ENCODE data around the gene TSHZ2.

TSHZ2 gene

GRCh38 chr20:53488775-53489272 is 516.7 kb downstream of the TSHZ2 start:
- no peak for TF ChIP-seq TAF1 (IDR thresholded peaks at IDR 0.05; ENCODE audit: borderline replicate concordance, insufficient read depth, low read length)
- TF ChIP-seq FOXP2 (optimal IDR thresholded peaks at IDR 0.05; ENCODE audit: borderline replicate concordance, extremely low read depth, extremely low read length, insufficient read depth): no peak
- no peak for TF ChIP-seq REST (IDR thresholded peaks at IDR 0.05; ENCODE audit: insufficient read depth in 1 of 2, low read depth in 2 of 2, low read length in 2 of 2)
- no peak for TF ChIP-seq SIN3A (IDR thresholded peaks at IDR 0.05; ENCODE audit: borderline replicate concordance, insufficient read depth, low read length)
- no peak for TF ChIP-seq POLR2AphosphoS5 (IDR thresholded peaks at IDR 0.05; ENCODE audit: low read depth, low read length)

- TF ChIP-seq POLR2AphosphoS5 (IDR thresholded peaks at IDR 0.05; ENCODE audit: low read depth, low read length): no peak
- no peak for TF ChIP-seq FOXP2 (optimal IDR thresholded peaks at IDR 0.05; ENCODE audit: borderline replicate concordance, extremely low read depth, extremely low read length, insufficient read depth)
- no peak for TF ChIP-seq TAF1 (IDR thresholded peaks at IDR 0.05; ENCODE audit: borderline replicate concordance, insufficient read depth, low read length)
- no peak for TF ChIP-seq REST (IDR thresholded peaks at IDR 0.05; ENCODE audit: insufficient read depth in 1 of 2, low read depth in 2 of 2, low read length in 2 of 2)
- TF ChIP-seq SIN3A (IDR thresholded peaks at IDR 0.05; ENCODE audit: borderline replicate concordance, insufficient read depth, low read length): no peak
Measured at GRCh38 chr20:53489528-53489927, 517.4 kb downstream of the TSHZ2 start.

- TF ChIP-seq FOXP2 (optimal IDR thresholded peaks at IDR 0.05; ENCODE audit: borderline replicate concordance, extremely low read depth, extremely low read length, insufficient read depth) (no peak), TAF1 (IDR thresholded peaks at IDR 0.05; ENCODE audit: borderline replicate concordance, insufficient read depth, low read length) (no peak), SIN3A (IDR thresholded peaks at IDR 0.05; ENCODE audit: borderline replicate concordance, insufficient read depth, low read length) (no peak), REST (IDR thresholded peaks at IDR 0.05; ENCODE audit: insufficient read depth in 1 of 2, low read depth in 2 of 2, low read length in 2 of 2) (no peak), POLR2AphosphoS5 (IDR thresholded peaks at IDR 0.05; ENCODE audit: low read depth, low read length) (no peak)
Measured at GRCh38 chr20:53490620-53491019, 518.5 kb downstream of the TSHZ2 start.

GRCh38 chr20:53491462-53491861 is 519.3 kb downstream of the TSHZ2 start:
- TF ChIP-seq SIN3A (IDR thresholded peaks at IDR 0.05; ENCODE audit: borderline replicate concordance, insufficient read depth, low read length) (no peak), POLR2AphosphoS5 (IDR thresholded peaks at IDR 0.05; ENCODE audit: low read depth, low read length) (no peak), TAF1 (IDR thresholded peaks at IDR 0.05; ENCODE audit: borderline replicate concordance, insufficient read depth, low read length) (no peak), REST (IDR thresholded peaks at IDR 0.05; ENCODE audit: insufficient read depth in 1 of 2, low read depth in 2 of 2, low read length in 2 of 2) (no peak), FOXP2 (optimal IDR thresholded peaks at IDR 0.05; ENCODE audit: borderline replicate concordance, extremely low read depth, extremely low read length, insufficient read depth) (no peak)

- no peak for TF ChIP-seq FOXP2 (optimal IDR thresholded peaks at IDR 0.05; ENCODE audit: borderline replicate concordance, extremely low read depth, extremely low read length, insufficient read depth)
- no peak for TF ChIP-seq REST (IDR thresholded peaks at IDR 0.05; ENCODE audit: insufficient read depth in 1 of 2, low read depth in 2 of 2, low read length in 2 of 2)
- no peak for TF ChIP-seq SIN3A (IDR thresholded peaks at IDR 0.05; ENCODE audit: borderline replicate concordance, insufficient read depth, low read length)
- no peak for TF ChIP-seq TAF1 (IDR thresholded peaks at IDR 0.05; ENCODE audit: borderline replicate concordance, insufficient read depth, low read length)
- TF ChIP-seq POLR2AphosphoS5 (IDR thresholded peaks at IDR 0.05; ENCODE audit: low read depth, low read length): no peak
Measured at GRCh38 chr20:53492212-53492611, 520.1 kb downstream of the TSHZ2 start.

Measured in PFSK-1 (cell line).